Astrocyte of the spinal cord (primary cell): ENCODE data around the gene CACNA1S.

Experiments
- DNase-seq: peaks from one replicate; pipeline ENCODE4 v3.0.0; 2011; ENCODE audit warnings: low read depth, low spot score
- H3K4me3 ChIP-seq: 2 replicates; pipeline ENCODE4 v1.5.1; 2011; ENCODE audit warnings: low read depth, mild to moderate bottlenecking, low read length, moderate library complexity
- in situ Hi-C: cut with HindIII; loops from 2 replicates; pipeline ENCODE4 v1.10.0; 2017; ENCODE audit warnings: low sequenced_read_pairs
- TF ChIP-seq, protein P1 (sequence below): IDR thresholded peaks from 2 replicates; pipeline ENCODE4 v1.5.1; 2012; ENCODE audit warnings: low read depth, mild to moderate bottlenecking, low read length, inconsistent platforms

The CACNA1S gene

GRCh38 chr1:201140235-201140940, 28.2 kb upstream of the CACNA1S start:
- no peak overlapping the region for H3K4me3 ChIP-seq
- no peak for DNase-seq
- TF ChIP-seq, protein P1, sequence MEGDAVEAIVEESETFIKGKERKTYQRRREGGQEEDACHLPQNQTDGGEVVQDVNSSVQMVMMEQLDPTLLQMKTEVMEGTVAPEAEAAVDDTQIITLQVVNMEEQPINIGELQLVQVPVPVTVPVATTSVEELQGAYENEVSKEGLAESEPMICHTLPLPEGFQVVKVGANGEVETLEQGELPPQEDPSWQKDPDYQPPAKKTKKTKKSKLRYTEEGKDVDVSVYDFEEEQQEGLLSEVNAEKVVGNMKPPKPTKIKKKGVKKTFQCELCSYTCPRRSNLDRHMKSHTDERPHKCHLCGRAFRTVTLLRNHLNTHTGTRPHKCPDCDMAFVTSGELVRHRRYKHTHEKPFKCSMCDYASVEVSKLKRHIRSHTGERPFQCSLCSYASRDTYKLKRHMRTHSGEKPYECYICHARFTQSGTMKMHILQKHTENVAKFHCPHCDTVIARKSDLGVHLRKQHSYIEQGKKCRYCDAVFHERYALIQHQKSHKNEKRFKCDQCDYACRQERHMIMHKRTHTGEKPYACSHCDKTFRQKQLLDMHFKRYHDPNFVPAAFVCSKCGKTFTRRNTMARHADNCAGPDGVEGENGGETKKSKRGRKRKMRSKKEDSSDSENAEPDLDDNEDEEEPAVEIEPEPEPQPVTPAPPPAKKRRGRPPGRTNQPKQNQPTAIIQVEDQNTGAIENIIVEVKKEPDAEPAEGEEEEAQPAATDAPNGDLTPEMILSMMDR = no peak
- in situ Hi-C loops = no loop called here

DNA sequence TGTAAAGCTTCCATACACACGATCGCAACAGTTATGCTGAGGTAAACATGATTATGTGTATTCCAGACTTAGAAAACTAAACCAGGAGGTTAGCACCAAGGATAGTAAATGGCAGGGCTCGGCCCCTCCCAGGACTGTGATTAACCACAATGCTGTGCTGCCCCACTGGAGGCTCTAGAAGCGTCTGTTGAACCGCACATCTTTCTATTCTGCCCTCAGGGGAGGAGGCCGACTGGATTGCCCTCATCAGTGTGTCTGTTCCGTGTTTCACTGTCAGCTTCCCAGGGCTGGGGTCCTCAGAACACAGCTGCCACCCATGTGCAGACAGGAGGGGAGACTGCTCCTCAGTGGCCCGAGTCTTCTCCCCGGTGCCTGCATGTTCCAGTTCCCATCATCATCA, 27.5 kb upstream of the CACNA1S start:
- TF ChIP-seq, protein P1 = no peak
- H3K4me3 ChIP-seq = no peak overlapping the region
- in situ Hi-C loops = no loop called here
- DNase-seq = no peak

- DNase-seq = no peak
- H3K4me3 ChIP-seq = no peak overlapping the region
- in situ Hi-C loops = no loop called here
- TF ChIP-seq, protein P1 = no peak
Measured at GRCh38 chr1:201139306-201139705, 27.1 kb upstream of the CACNA1S start.

GRCh38 chr1:201138311-201138840, 26.1 kb upstream of the CACNA1S start:
- in situ Hi-C loops = no loop called here
- TF ChIP-seq, protein P1 = no peak
- DNase-seq = no peak
- no peak overlapping the region for H3K4me3 ChIP-seq

DNA sequence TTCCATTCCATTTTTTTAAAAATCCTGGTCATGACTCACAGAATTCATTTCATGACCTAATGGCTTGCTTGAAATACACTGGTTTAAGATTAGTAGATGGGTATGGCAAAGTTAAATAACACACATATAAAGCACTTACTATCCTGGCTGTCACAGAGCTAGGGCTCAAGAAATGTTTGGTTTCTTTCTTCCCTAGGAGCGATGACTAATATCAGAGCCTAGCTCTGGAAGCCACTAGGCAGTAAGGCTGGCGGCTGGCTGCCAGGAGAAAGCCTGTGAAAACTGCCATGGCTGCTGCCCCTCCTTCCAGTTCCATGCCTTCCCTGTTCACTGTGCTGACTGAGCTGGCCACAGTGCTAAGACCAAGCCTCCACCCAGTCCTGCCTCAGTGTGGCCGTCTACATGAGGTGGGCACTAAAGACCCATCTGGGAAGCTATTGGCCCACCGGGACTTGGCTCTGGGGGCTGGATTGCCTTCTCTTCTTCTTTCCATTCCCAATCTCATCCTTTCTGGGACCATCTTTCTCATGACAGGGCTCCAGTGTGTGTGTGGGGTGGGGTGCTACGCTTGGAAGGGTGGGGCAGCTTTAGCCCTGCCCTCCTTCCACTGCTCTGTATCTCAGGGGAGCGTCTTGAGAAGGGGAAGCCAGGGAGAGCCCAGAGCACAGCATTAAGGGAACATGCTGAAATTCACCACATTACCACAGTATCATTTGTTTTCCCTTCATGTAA, 25.5 kb upstream of the CACNA1S start:
- in situ Hi-C loops = no loop called here

DNA sequence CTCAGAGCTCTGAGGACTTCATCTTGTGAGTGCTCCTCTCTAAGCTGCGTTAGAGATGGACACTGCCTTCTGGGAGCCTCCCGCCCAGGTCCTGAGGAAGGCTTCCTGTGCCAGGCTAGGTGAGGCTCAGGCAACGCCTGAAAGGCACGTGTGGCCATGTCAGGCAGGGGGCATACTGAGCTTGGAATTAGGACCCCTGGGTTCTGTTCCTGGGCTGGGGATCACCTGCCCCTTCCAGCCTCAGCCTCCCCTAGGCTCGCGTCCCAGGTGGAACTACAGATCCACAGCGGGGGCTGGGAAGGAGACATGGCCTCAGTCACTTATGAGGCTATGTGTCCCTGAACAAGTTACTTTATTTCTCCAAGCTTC, 24.8 kb upstream of the CACNA1S start:
- in situ Hi-C loops = no loop called here
- no peak for DNase-seq
- H3K4me3 ChIP-seq = no peak overlapping the region
- TF ChIP-seq, protein P1 = no peak

More for the DNA sequence above, 25.5 kb upstream of the CACNA1S start:
- DNase-seq = peak; percentile 93
- TF ChIP-seq, protein P1 = no peak
- H3K4me3 ChIP-seq = no peak overlapping the region
